Cardiac muscle cell (in vitro differentiated cells and primary cell): Measurements from ENCODE around the gene ANKRD18B. TPM values are rescaled to one million over a fixed set of nuclear protein-coding genes. Genes with fewer than 3 reads are reported as not detected.
"Not testable (repeated sequence)": the region's sequence is repeated elsewhere in the genome, so short reads cannot be mapped to it uniquely, and the experiment has no call there.

ENCODE experiments used
- DNase-seq, 2 donors: peaks; one replicate each; pipeline versions ENCODE4 v3.0.0 to v3.0.0-alpha.2; 2010 to 2017; ENCODE audit warnings: low read depth in 1 of 2, low spot score in 1 of 2
- H3K27ac ChIP-seq: fragments of 200-600 bp; sonication (generic); 2 replicates; pipeline ENCODE4 v1.5.1; 2016
- H3K27me3 ChIP-seq: fragments of 200-600 bp; sonication (generic); 2 replicates; pipeline ENCODE4 v1.6.0; 2016; ENCODE audit warnings: control low read depth
- H3K36me3 ChIP-seq: fragments of 200-600 bp; sonication (generic); 2 replicates; pipeline ENCODE4 v1.5.1; 2016; ENCODE audit warnings: control low read depth
- H3K4me1 ChIP-seq: fragments of 200-600 bp; sonication (generic); 2 replicates; pipeline ENCODE4 v1.8.1; 2017; ENCODE audit warnings: low read depth, mild to moderate bottlenecking, mixed run types
- H3K4me3 ChIP-seq: fragments of 200-600 bp; sonication (generic); 2 replicates; pipeline ENCODE4 v1.5.1; 2016; ENCODE audit warnings: mild to moderate bottlenecking
- H3K9me3 ChIP-seq: fragments of 200-600 bp; sonication (generic); 2 replicates; pipeline ENCODE4 v1.5.1; 2017; ENCODE audit warnings: low read depth, mild to moderate bottlenecking, control low read depth
- polyA plus RNA-seq: library from polyadenylated mRNA; unstranded; fragments of >200 nt; fragmentation: Nextera tagmentation; extraction: Ambion mirVana; gene quantifications from 2 replicates; pipeline ENCODE4 v1.2.1, GENCODE V29; 2016
- total RNA-seq: library from RNA; depleted of rRNA; stranded (reverse); fragments of >200 nt; gene quantifications from 2 replicates; pipeline ENCODE4 v1.2.3, GENCODE V29; 2016

Gene ANKRD18B
- total and polyA plus RNA-seq, 2 experiments from 2014 or later, result 0.80 to 1.8 TPM

DNA sequence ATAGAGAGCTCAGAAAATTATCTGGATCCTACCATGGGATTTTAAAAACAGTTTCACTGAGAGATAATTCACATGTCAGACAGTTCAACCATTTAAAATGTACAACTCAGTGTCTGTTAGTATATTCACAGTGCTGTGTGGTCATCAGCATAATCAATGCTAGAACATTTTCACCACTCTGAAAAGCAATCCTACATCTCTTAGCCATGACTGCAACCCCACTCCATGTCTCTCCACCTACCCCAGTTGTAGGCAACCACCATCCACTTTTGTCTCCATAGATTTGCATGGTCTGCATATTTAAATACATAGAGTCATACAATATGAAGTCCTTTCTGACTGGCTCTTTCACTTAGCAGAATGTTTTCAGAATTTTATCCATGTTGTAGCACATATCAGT, 27.1 kb downstream of the ANKRD18B start:
- not testable (repeated sequence) for DNase-seq, H3K9me3 ChIP-seq, H3K27me3 ChIP-seq, H3K4me1 ChIP-seq, H3K36me3 ChIP-seq, H3K4me3 ChIP-seq, H3K27ac ChIP-seq

DNA sequence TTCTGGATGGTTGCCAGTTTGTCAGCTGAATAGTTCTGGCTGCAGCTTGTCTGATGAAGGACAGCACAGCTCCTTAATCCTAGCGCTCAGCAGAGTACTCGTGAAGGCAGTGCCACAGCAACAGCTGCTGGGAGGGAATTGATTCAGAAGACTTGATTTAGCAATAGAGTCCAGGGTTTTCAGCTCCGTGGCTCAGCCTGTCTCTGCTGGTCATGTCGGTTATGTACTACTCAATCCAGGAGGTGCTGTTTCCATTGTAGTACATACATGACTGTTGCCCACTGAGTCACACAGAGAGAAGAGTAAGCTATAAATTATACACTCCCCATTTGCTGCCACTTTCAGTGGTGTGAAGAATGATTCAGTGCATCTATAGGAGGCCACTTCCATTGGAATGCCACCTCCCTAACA, 28.3 kb downstream of the ANKRD18B start:
- H3K4me3 ChIP-seq, H3K36me3 ChIP-seq, H3K4me1 ChIP-seq, H3K9me3 ChIP-seq, H3K27ac ChIP-seq, H3K27me3 ChIP-seq: not testable (repeated sequence)
- DNase-seq, result peak; percentile 56 to 66

DNA sequence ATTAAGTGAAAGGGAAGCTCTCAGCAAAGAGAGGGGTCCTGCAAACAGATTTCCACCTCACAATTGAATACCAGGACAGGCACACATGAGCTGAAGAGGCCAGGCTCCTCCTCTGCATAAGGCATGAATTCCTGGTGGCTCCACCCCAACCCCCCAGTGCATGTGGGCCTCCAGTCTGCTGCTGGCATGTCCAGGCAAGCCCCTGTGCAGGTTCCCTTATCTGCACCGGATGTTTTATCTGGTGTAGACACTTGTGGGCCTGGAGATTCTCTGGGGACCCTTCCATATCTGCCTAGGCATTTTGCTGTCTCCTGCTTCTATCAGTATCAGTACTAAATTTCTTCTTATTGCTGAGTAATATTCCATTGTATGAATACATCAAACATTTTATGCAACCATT, 36.2 kb downstream of the ANKRD18B start:
- not testable (repeated sequence) for H3K4me3 ChIP-seq, H3K36me3 ChIP-seq
- peak; percentile 6 to 12 for DNase-seq

DNA sequence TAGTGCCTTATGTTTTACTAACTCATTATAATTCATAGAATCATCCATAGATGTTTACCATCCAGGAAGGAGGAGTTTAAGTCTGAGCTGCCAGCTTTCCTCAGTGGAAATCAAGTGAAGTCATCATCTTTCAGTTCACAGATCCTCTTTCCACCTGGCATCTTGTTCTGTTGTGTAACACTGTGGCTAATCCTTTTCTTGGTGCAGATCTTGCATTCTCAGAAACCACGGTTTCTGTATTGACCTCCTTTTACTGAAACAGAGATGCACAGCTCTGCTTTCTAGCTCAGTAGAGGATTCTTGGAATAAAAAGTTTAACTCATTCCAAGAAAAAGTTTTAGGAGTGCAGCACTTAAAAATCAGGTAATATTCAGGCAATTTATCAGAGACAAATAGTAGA, 38.1 kb downstream of the ANKRD18B start:
- H3K27me3 ChIP-seq, H3K27ac ChIP-seq, H3K36me3 ChIP-seq, H3K9me3 ChIP-seq, H3K4me1 ChIP-seq, H3K4me3 ChIP-seq: not testable (repeated sequence)
- peak in 1 of 2 donors; percentile 10 for DNase-seq

More for the DNA sequence above, 36.2 kb downstream of the ANKRD18B start:
- H3K9me3 ChIP-seq, H3K27ac ChIP-seq, H3K4me1 ChIP-seq, H3K27me3 ChIP-seq: not testable (repeated sequence)

DNA sequence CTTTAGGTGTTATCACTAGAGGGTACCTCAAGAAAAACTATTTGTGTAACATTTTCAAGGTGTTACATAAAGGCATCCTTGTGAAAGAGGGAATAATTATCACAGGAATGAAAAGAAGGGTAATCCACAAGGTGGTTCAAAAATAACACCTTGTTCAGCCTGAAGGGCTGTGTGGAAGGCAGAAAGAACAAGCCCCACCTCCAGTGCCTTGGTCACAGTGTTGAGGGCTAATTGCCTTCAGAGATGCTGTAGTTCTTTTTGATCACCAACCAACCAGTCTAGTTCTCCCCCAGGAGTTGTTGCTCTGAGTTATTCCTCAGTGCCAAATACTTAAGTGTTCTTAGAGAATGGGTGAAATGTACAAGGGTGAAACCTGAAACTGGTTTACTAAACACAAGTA, 43.7 kb downstream of the ANKRD18B start:
- H3K4me3 ChIP-seq, H3K27ac ChIP-seq, H3K36me3 ChIP-seq, H3K9me3 ChIP-seq, DNase-seq, H3K4me1 ChIP-seq, H3K27me3 ChIP-seq: not testable (repeated sequence)

DNA sequence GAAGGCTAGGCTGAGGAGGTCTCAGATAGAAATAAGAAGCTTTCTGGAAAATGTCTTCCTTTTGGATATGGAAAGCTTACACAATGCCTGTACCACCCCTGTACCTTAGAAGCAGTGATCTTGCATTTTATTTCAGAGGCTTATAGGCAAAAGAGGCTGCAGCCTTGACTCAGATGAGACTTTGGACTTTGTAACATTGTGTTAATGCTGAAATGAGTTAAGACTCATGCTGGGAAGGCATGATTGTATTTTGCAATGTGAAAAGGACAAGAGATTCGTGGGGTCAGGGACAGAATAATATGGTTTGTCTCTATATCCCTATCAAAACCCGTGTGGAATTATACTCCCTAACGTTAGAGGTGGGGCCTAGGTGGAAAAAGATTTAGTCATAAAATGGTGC, 53.7 kb downstream of the ANKRD18B start:
- H3K36me3 ChIP-seq, H3K27ac ChIP-seq, H3K9me3 ChIP-seq, H3K4me1 ChIP-seq, H3K27me3 ChIP-seq, H3K4me3 ChIP-seq, DNase-seq: not testable (repeated sequence)

DNA sequence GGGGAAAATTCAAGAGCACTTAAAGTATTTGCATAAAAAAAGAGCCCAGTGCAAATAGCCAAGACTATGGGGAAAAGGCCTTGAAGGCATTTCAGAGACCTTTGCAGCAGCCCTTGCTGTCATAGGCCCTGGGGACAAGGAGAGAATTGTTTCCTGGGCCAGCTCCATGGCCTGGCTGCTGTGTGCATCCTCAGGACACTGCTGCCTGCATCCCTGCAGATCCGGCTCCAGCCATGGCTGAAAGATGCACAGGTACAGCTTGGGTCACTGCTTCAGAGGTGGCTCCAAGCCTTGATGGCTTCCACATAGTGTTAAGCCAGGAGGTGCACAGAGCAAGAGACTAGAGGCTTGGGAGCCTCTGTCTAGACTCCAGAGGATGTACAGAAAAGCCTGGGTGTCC, 55.9 kb downstream of the ANKRD18B start:
- H3K27ac ChIP-seq, DNase-seq, H3K4me1 ChIP-seq, H3K27me3 ChIP-seq, H3K9me3 ChIP-seq, H3K4me3 ChIP-seq, H3K36me3 ChIP-seq: not testable (repeated sequence)

DNA sequence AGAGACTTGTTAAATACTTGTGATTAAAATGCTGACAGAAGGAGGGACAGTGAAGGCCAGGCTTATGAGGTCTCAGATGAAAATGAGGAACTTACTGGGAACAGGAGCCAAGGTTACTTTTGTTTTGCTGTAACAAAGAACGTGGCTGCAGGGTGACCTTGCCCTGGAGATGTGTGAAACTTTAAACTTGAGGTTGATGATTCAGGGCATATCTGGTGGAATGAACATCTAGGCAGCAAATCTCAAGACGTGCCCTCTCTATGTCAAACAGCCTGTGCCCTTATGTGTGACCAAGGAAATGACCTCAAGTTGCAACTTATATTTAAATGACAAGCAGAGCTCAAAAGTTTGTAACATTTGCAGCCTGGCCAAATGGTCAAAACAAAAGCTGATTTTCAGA, 58.6 kb downstream of the ANKRD18B start:
- not testable (repeated sequence) for H3K4me3 ChIP-seq, H3K27ac ChIP-seq, H3K36me3 ChIP-seq, H3K4me1 ChIP-seq, DNase-seq, H3K27me3 ChIP-seq, H3K9me3 ChIP-seq

DNA sequence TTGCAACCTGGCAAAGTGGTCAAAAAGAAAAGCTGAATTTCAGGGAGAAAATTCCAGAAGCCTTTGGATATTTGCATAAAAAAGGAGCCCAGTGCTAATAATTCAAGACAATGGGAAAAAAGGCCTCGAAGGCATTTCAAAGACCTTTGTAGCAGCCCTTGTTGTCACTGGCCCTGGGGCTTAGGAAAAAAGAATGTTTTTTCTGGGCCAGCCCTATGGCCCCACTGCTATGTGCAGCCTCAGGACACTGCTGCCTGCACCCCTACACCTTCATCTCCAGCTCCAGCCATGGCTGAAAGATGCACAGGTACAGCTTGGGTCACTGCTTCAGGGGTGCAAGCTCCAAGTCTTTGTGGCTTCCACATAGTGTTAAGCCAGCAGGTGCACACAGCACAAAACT, 62.1 kb downstream of the ANKRD18B start:
- H3K4me1 ChIP-seq, DNase-seq, H3K36me3 ChIP-seq, H3K27ac ChIP-seq, H3K4me3 ChIP-seq, H3K27me3 ChIP-seq, H3K9me3 ChIP-seq: not testable (repeated sequence)

DNA sequence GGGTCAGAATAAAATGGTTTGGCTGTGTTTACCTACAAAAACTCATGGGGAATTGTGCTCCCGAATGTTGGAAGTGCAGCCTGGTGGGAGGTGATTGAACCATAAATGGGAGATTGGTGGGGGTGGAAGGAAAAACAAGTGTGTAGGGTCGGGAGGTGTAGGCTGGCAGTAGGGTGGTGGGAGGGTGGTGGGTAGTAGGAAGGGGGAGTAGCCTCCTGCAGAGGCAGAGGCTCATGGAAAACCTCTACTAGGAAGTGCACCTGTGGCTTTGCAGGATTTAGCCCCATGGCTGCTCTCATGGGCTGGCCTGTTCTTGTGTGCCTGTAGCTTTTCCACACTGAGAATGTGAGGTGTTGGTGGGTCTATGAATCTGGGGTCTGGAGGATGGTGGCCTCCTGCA, 63.7 kb downstream of the ANKRD18B start:
- DNase-seq, H3K36me3 ChIP-seq, H3K4me3 ChIP-seq, H3K27ac ChIP-seq, H3K9me3 ChIP-seq, H3K4me1 ChIP-seq, H3K27me3 ChIP-seq: not testable (repeated sequence)

DNA sequence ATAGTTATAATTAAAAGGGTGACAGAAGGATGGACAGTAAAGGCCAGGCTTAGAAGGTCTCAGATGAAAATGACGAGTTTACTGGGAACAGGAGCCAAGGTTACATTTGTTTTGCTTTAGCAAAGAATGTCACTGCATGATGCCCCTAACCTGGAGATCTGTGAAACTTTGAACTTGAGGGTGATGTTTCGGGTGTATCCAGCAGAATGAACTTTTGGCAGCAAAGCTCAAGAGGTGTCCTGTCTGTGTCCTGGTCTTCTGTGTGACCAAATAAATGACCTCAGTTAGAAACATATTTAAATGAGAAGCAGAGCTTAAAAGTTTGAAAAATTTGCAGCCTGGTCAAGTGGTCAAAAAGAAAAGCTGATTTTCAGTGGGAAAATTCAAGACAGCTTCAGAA, 64.8 kb downstream of the ANKRD18B start:
- not testable (repeated sequence) for H3K4me3 ChIP-seq, H3K36me3 ChIP-seq, H3K27me3 ChIP-seq, H3K9me3 ChIP-seq, DNase-seq, H3K4me1 ChIP-seq, H3K27ac ChIP-seq

DNA sequence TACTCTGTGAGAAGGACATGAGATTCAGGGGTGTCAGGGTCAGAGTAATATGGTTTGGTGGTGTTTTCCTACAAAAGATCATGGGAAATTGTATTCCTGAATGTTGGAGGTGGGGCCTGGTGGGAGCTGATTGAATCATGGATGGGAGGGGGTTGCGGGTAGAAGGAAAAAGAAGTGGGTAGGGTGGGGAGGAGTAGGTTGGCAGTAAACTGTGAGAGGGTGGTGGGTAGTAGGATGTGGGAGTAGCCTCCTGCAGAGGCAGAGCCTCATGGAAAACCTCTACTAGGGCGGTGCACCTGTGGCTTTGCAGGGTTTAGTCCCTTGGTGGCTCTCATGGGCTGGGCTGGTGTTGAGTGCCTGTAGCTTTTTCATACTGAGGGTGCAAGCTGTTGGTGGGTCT, 66.8 kb downstream of the ANKRD18B start:
- H3K4me3 ChIP-seq, H3K9me3 ChIP-seq, H3K36me3 ChIP-seq, H3K27me3 ChIP-seq, H3K27ac ChIP-seq, H3K4me1 ChIP-seq, DNase-seq: not testable (repeated sequence)

DNA sequence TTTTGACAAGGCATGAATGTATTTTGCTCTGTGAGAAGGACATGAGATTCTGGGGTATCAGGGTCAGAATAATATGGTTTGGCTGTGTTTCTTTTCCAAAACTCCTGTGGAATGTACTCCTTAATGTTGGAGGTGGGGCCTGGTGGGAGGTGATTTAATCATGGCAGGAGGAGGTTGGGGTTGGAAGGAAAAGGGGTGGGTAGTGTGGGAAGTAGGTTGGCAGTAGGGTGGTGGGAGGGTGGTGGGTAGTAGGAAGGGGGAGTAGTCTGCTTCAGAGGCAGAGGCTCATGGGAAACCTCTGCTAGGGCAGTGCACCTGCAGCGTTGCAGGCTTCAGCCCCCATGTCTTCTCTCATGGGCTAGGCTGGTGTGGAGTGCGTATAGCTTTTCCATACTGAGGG, 72.9 kb downstream of the ANKRD18B start:
- not testable (repeated sequence) for DNase-seq, H3K4me1 ChIP-seq, H3K4me3 ChIP-seq, H3K9me3 ChIP-seq, H3K27me3 ChIP-seq, H3K27ac ChIP-seq, H3K36me3 ChIP-seq

DNA sequence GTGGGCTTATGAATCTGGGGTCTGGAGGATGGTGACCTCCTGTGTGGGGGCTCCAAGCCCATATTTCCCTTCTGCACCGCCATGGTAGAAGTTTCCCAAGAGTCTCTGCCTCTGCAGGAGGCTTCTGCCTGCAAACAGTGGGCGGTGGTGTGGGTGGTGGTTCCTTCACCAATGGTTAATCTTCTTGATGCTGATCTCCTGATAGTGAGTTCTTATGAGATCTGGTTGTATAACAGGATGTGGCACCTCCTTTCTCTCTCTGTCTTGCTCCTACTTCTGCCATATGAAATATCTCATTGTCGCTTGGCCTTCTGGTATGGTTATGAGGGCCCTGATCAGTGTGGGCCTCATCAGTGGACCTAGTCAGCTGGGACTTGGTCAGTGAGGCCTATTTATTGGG, 73.3 kb downstream of the ANKRD18B start:
- DNase-seq, H3K27ac ChIP-seq, H3K4me3 ChIP-seq, H3K36me3 ChIP-seq, H3K4me1 ChIP-seq, H3K9me3 ChIP-seq, H3K27me3 ChIP-seq: not testable (repeated sequence)

DNA sequence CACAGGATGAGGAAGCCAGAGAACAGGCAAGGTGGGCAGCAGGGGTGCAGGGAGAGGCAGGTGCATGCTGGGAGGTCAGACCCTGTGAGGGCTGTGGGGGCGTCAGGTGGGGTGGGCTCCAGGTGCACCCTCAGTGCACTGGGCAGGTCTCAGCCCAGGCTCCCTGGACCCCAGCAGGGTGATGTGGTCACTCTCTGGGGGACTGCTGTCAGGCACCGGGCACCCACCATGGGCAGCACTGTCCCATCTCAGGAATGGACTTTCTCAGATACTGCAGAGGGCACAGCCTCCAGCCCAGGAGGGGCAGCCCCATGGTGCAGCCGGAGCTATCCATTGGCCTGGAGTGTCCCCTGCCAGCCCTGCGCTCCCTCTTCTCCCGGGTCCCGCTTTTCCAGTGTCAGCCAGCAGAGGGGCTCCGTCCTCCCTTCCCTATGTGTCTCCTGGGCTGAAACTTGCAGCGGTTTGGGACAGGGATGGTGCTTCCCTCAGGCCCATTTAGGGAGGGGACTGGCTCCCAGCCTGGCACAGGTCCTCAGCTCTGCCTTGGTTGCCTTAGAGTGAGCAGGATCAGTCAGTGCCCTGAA, 74.8 kb downstream of the ANKRD18B start:
- H3K36me3 ChIP-seq, H3K4me3 ChIP-seq, H3K4me1 ChIP-seq, DNase-seq, H3K9me3 ChIP-seq, H3K27me3 ChIP-seq, H3K27ac ChIP-seq: not testable (repeated sequence)
